Fibroblast of lung (primary cell): ENCODE data around the gene ZNF827. TPM values are rescaled to one million over a fixed set of nuclear protein-coding genes. Genes with fewer than 3 reads are reported as not detected.

ENCODE experiments used
- DNase-seq, 2 donors: peaks; one replicate each; pipeline versions ENCODE4 v3.0.0 to v3.0.0-alpha.2; 2010; ENCODE audit warnings: low read depth in 2 of 2
- H2AFZ ChIP-seq: 2 replicates; pipeline ENCODE4 v1.5.1; 2012; ENCODE audit warnings: low read length, control low read depth, inconsistent platforms
- H3K27ac ChIP-seq: 2 replicates; pipeline ENCODE4 v1.5.1; 2011; ENCODE audit warnings: low read length, control low read depth; ENCODE audit not compliant: insufficient read depth
- H3K27me3 ChIP-seq: 2 replicates; pipeline ENCODE4 v1.5.1; 2011; ENCODE audit warnings: mild to moderate bottlenecking, low read length; ENCODE audit not compliant: control insufficient read depth, insufficient read depth
- H3K36me3 ChIP-seq: 2 replicates; pipeline ENCODE4 v1.5.1; 2011; ENCODE audit warnings: low read length; ENCODE audit not compliant: control insufficient read depth, insufficient read depth
- H3K4me1 ChIP-seq: 2 replicates; pipeline ENCODE4 v1.5.1; 2011; ENCODE audit warnings: low read length; ENCODE audit not compliant: control insufficient read depth, insufficient read depth; ENCODE audit errors: extremely low read depth
- H3K4me2 ChIP-seq: 2 replicates; pipeline ENCODE4 v1.5.1; 2011; ENCODE audit warnings: low read length, control low read depth; ENCODE audit not compliant: insufficient read depth; ENCODE audit errors: extremely low read depth
- H3K4me3 ChIP-seq, 4 experiments: fragments of 200-600 bp in 1 of 4; sonication (generic) in 1 of 4; replicated peaks in 1 of 4; 2 replicates each; pipeline ENCODE4 v1.5.1; 2011 to 2016; ENCODE audit warnings: low read length in 4 of 4, low read depth in 3 of 4, mild to moderate bottlenecking in 3 of 4, control low read depth in 2 of 4, inconsistent platforms in 1 of 4, mixed read lengths in 1 of 4; ENCODE audit not compliant: insufficient read depth in 1 of 4; ENCODE audit errors: control extremely low read depth in 1 of 4
- H3K79me2 ChIP-seq: 2 replicates; pipeline ENCODE4 v1.5.1; 2012; ENCODE audit warnings: mild to moderate bottlenecking, low read length, inconsistent platforms; ENCODE audit not compliant: control insufficient read depth, insufficient read depth
- H3K9ac ChIP-seq: 2 replicates; pipeline ENCODE4 v1.5.1; 2011; ENCODE audit warnings: mild to moderate bottlenecking, low read length, control low read depth; ENCODE audit not compliant: insufficient read depth
- H3K9me3 ChIP-seq: 2 replicates; pipeline ENCODE4 v1.5.1; 2012; ENCODE audit warnings: low read depth, low read length; ENCODE audit not compliant: control insufficient read depth, insufficient read depth
- H4K20me1 ChIP-seq: 2 replicates; pipeline ENCODE4 v1.5.1; 2011; ENCODE audit warnings: low read length; ENCODE audit not compliant: control insufficient read depth, insufficient read depth; ENCODE audit errors: extremely low read depth
- EZH2 ChIP-seq: IDR thresholded peaks from 2 replicates; pipeline ENCODE4 v1.5.1; 2012; ENCODE audit warnings: low read length, control low read depth, mild to moderate bottlenecking; ENCODE audit errors: missing control alignments
- polyA plus RNA-seq, 2 donors: library from polyadenylated mRNA; depleted of rRNA in 1 of 2; stranded (reverse) in 1 of 2; unstranded in 1 of 2; fragments of >200 nt; gene quantifications; 2 replicates each; pipeline ENCODE4 v1.2.1, GENCODE V29; 2011 to 2012; ENCODE audit warnings: missing spikeins in 1 of 2
- total RNA-seq: library from RNA; depleted of rRNA; stranded (reverse); fragments of >200 nt; gene quantifications from 2 replicates; pipeline ENCODE4 v1.2.1, GENCODE V29; 2014
- TF ChIP-seq, protein P1 (sequence below), 2 donors: IDR thresholded peaks in 1 of 2; conservative IDR thresholded peaks in 1 of 2; 1 replicate in 1 of 2; 2 replicates in 1 of 2; pipeline ENCODE4 v1.5.1; 2011 to 2012; ENCODE audit warnings: low read length in 2 of 2, control low read depth in 1 of 2, inconsistent platforms in 1 of 2, low read depth in 1 of 2, mild to moderate bottlenecking in 1 of 2

Gene ZNF827
- total and polyA plus RNA-seq, 2 donors (not counting 1 experiment from before 2014, with no cell fraction given), result 5.8 to 7.1 TPM

DNA sequence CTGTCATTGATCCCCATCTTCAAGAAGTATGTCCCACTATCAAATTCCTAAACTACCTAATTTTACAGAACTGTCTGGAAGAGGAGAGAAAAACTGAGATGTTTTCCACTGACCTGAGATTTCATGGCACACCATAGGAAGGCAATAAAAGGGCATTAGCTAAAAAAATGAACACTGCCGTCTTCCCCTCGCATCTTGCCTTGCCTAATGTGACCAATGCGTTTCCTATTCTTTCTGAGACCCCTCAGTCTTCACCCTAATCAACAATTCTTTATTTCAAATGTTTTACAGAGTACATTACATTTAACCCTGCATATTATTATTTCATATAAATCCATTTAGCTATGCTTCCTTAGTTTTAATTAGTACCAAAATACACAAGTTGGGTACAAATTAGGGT, 43.6 kb downstream of the ZNF827 start:
- no peaks in the 10 kb centered on the region for H3K27me3 ChIP-seq
- H2AFZ ChIP-seq, result no peak overlapping the region
- H3K27ac ChIP-seq, result no peak overlapping the region
- H3K9ac ChIP-seq, result no peak overlapping the region
- no peak for DNase-seq
- H3K9me3 ChIP-seq, result no peaks in the 10 kb centered on the region
- no peak overlapping the region for H3K4me2 ChIP-seq
- H3K4me1 ChIP-seq, result no peaks in the 10 kb centered on the region
- H3K4me3 ChIP-seq, result no peak overlapping the region
- TF ChIP-seq, protein P1, sequence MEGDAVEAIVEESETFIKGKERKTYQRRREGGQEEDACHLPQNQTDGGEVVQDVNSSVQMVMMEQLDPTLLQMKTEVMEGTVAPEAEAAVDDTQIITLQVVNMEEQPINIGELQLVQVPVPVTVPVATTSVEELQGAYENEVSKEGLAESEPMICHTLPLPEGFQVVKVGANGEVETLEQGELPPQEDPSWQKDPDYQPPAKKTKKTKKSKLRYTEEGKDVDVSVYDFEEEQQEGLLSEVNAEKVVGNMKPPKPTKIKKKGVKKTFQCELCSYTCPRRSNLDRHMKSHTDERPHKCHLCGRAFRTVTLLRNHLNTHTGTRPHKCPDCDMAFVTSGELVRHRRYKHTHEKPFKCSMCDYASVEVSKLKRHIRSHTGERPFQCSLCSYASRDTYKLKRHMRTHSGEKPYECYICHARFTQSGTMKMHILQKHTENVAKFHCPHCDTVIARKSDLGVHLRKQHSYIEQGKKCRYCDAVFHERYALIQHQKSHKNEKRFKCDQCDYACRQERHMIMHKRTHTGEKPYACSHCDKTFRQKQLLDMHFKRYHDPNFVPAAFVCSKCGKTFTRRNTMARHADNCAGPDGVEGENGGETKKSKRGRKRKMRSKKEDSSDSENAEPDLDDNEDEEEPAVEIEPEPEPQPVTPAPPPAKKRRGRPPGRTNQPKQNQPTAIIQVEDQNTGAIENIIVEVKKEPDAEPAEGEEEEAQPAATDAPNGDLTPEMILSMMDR (conservative IDR thresholded peaks at IDR 0.05 in 1 of 2, IDR thresholded peaks at IDR 0.05 in 1 of 2; ENCODE audit: low read depth in 1 of 2, low read length in 2 of 2), result no peak
- no peak for TF ChIP-seq EZH2
- H3K36me3 ChIP-seq, result no peaks in the 10 kb centered on the region
- no peaks in the 10 kb centered on the region for H4K20me1 ChIP-seq
- H3K79me2 ChIP-seq, result no peaks in the 10 kb centered on the region

DNA sequence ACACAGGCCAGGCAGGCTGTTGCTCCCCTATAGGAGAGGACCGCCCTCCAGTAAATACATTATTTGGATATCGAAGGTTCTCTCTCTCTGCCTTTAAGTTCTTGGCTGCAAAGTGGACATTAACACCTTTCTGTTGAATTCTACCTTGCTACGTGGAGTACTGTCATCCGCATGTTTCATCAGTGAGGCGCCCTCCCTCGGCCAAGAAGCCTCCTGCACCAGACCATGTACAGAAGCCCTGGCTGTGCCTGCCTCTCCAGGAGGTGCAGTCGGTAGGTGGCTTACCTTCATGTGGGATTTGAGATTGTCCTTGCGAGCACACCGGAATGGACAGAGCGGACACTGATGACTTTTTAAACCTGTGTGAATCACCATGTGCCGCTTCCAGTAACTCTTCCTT, 46.7 kb downstream of the ZNF827 start:
- H3K4me2 ChIP-seq, result no peak overlapping the region
- H4K20me1 ChIP-seq, result no peaks in the 10 kb centered on the region
- no peak overlapping the region for H3K4me3 ChIP-seq
- H3K27ac ChIP-seq, result no peak overlapping the region
- no peaks in the 10 kb centered on the region for H3K9me3 ChIP-seq
- H3K4me1 ChIP-seq, result peaks cover 2% of the 10 kb centered on the region
- H3K79me2 ChIP-seq, result no peaks in the 10 kb centered on the region
- H3K9ac ChIP-seq, result no peak overlapping the region
- TF ChIP-seq, protein P1 (conservative IDR thresholded peaks at IDR 0.05 in 1 of 2, IDR thresholded peaks at IDR 0.05 in 1 of 2; ENCODE audit: low read depth in 1 of 2, low read length in 2 of 2), result no peak
- TF ChIP-seq EZH2, result no peak
- H2AFZ ChIP-seq, result no peak overlapping the region
- DNase-seq, result no peak
- H3K36me3 ChIP-seq, result no peaks in the 10 kb centered on the region
- no peaks in the 10 kb centered on the region for H3K27me3 ChIP-seq

DNA sequence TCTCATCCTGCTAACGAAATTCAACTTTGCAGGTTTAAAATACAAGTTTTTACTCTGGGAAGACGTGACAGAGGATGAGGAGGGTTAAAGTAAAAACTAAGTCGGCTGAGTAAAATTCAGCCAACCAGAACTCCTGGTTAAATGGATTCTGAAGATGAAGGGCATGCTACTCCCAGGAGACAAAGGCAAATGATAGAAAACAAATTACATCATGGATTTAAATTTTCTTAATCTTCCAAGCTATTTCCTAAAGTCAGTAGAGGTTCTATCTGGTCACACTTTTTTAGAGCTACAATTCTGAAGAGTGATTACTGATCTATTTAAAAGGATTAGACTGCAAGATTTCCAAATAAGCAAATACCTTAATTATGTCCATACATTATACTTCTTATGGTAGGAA, 47.9 kb downstream of the ZNF827 start:
- Histone ChIP-seq H2AFZ (no peak overlapping the region), H3K4me2 (no peak overlapping the region), H3K4me3 (no peak overlapping the region), H4K20me1 (no peaks in the 10 kb centered on the region), H3K27ac (no peak overlapping the region), H3K4me1 (peaks cover 2% of the 10 kb centered on the region), H3K36me3 (no peaks in the 10 kb centered on the region), H3K27me3 (no peaks in the 10 kb centered on the region), H3K9ac (no peak overlapping the region), H3K9me3 (no peaks in the 10 kb centered on the region), H3K79me2 (no peaks in the 10 kb centered on the region)
- no peak for DNase-seq
- no peak for TF ChIP-seq EZH2
- TF ChIP-seq, protein P1 (conservative IDR thresholded peaks at IDR 0.05 in 1 of 2, IDR thresholded peaks at IDR 0.05 in 1 of 2; ENCODE audit: low read depth in 1 of 2, low read length in 2 of 2), result no peak
